ENCODE measurements around the gene CRY2.
"Not testable (repeated sequence)": the region's sequence is repeated elsewhere in the genome, so short reads cannot be mapped to it uniquely, and the experiment has no call there.

The CRY2 gene

GRCh38 chr11:45811571-45812290 lies 35.5 kb upstream of the CRY2 start:
- DNase-seq = no peak

- DNase-seq = no peak
Measured at GRCh38 chr11:45812581-45813548, 34.4 kb upstream of the CRY2 start.

- no peak for DNase-seq
Measured at GRCh38 chr11:45815747-45816146, 31.5 kb upstream of the CRY2 start.

GRCh38 chr11:45816614-45817013 lies 30.7 kb upstream of the CRY2 start:
- DNase-seq = no peak

GRCh38 chr11:45817191-45817590 lies 30.1 kb upstream of the CRY2 start:
- DNase-seq = no peak

DNA sequence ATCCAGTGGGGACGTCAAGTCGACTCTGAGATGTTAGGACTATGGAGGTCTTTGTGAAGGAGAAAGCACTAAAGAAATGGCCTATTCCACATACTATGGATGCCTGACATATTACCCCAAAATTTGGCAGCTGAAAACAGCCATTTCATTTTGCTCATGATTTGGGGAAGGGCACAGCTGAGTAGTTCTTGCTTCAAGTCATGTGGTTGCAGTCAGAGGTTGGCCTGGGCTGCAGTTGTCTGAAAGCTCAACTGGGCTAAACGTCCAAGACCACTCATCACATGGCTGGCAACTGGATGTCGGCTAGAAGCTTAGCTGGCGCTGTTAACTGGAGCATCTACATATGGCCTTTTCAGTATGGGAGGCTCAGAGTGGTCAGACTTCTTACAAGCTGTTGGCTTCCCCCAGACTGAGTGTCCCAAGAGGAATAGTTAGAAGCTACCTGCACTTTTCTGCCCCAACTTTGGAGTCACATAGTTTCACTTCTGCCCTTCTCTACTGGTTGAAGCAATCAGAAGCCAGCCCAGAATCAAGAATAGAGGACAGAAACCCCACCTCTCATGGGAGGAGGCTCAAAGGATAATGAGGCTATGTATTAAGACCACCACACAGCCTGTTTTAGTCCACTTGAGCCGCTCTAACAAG lies 28.2 kb upstream of the CRY2 start:
- no peak for DNase-seq

DNA sequence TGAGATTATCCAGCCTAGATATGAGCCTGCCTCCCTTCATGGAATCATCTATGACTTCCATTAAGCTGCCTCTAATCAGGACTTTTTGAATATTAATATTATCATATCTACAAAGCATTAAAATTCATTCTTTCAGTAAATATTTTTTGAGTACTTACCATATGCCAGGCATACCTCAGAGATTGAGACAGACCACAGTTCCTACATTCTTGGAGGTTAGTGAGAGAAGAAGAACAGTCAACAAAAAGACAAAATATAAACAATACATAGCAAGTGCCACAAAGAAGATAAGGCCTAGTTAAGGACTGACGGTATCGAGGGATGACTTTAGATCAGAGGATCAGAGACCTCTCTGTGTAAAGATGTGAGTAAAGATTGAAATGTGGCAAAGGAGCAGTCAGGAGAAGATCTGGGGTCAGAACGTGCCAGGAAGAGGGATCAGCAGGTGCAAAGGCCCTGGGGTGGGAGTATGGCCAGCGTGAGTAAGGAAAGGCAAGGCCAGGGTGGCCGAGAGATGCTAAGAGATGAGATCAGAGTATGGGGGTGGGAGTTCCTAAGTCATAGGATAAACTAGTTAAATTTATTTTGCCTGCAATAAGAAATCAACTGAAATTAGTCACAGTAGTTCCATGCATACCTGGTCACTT lies 26.9 kb upstream of the CRY2 start:
- no peak for DNase-seq

DNA sequence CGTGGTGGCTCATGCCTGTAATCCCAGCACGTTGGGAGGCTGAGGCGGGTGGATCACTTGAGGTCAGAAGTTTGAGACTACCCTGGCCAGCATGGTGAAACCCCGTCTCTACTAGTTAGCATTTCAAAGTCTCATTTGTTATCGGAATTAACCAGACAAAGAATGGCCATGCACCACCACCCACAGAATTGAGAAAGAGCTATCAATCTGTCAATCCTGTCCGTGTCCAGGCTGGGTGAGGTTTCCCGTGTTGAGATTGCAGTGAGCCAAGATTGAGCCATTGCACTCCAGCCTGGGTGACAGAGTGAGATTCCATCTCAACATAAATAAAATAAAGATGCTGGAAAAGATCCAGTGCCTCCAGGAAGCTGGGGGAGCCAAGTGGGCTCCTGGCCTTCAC lies 20.8 kb upstream of the CRY2 start:
- not testable (repeated sequence) for DNase-seq

DNA sequence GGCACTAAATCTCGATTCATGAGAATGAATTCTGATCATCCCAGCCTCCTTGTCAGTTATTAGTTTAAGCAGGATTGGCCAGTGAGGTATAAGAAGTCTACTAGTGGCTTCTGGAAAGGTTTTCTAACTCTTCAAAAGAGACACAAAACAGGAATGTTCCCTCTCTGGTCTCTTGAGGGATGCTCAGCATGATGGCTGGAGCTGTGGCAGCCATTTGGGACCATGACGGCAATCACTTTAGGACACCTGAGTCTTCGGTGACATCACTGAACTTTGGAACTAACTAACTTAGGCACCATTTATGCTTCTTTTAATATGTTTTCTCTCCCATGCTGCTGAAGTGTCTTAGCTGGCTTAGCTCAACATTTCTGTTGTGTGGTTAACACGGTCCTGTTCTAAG lies 20.2 kb upstream of the CRY2 start:
- no peak for DNase-seq

- no peak for DNase-seq
Measured at GRCh38 chr11:45828996-45829395, 18.3 kb upstream of the CRY2 start.

DNA sequence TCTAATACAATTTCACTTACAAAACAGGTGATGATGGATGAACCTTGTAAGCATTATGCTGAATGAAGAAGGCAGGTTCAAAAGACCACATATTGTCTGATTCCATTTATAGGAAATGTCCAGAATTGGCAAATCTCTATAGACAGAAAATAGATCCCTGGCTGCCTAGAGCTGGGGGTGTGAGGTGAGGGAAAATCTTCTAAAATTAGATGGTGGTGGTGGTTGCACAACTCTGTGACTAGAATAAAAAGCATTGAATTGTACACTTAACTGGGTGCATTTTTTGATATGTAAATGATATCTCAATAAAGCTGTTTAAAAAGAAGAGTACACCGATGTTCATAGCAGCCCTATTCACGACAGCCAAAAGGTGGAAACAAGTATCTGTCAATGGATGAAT lies 16.7 kb upstream of the CRY2 start:
- DNase-seq = no peak

- DNase-seq = no peak
Measured at GRCh38 chr11:45832811-45833441, 14.3 kb upstream of the CRY2 start.

- no peak for DNase-seq
Measured at GRCh38 chr11:45833761-45834160, 13.5 kb upstream of the CRY2 start.

DNA sequence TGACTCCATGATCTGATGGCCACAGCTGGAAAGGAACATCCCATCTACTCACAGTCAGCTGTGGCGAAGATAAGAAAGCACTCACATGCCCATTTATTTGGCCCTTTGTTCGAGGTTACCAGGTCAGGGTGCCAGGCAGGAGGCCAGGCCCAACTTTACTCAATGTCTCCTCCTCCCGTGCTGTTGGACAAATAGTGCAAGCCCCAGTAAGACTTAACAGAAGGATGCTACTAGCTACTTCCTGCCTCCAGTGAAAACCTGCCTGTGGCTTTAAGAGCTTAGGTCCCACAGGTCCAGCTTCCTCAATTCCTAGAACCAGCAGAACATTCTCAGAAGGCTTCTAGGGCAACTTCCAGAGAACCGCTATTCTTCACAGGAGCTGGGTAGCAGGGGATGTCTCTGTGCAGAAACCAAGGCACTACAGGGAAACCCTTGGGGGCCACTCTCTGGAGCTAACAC lies 12.9 kb upstream of the CRY2 start:
- DNase-seq = no peak

- DNase-seq = no peak
Measured at GRCh38 chr11:45839204-45839603, 8.1 kb upstream of the CRY2 start.

DNA sequence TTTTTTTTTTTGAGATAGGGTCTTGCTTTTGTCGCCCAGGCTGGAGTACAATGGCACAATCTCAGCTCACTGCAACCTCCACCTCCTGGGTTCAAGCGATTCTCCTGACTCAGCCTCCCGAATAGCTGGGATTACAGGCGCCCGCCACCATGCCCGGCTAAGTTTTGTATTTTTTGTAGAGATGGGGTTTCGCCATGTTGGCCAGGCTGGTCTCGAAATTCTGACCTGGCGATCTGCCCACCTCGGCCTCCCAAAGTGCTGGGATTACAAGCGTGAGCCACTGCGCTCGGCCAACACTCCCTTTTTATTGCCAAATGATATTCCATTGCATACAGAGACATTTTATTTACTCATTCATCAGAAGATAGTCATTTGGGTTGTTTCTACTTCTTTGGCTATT lies 7.0 kb upstream of the CRY2 start:
- not testable (repeated sequence) for DNase-seq

GRCh38 chr11:45843158-45843924 lies 3.9 kb upstream of the CRY2 start:
- peak; percentile 20 to 77 (median 58) for DNase-seq

DNA sequence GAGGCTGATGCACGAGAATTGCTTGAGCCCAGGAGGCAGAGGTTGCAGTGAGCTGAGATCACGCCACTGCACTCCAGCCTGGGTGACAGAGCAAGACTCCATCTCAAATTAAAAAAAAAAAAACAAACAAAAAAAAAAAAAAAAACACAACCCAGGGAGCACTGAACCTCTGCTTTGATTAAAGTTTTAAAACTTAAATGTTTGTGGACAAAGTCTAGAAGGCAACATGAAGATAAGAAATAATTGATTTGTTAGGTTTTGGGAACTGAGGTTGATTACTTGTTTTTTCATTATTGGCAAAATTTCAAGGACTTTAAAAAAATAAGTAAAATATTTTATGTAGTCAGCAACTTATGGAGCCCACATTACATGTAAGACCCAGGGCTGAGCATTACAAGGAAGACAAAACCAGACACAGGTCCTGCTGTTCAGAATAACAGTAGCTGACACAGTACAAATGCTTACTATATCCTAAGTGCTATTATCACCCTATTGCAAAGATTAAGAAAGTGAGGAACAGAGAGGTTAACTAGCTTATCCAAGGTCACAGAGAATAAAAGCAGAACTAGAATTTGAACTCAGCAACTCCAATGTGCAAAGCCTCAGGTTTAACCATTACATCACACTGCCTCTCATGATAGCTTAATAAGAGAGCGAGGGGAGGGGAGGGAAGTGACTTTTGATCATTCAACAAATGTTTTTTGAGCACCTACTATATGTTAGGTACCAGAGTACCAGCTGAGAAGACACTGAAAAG lies 2.3 kb upstream of the CRY2 start:
- DNase-seq = no peak

DNA sequence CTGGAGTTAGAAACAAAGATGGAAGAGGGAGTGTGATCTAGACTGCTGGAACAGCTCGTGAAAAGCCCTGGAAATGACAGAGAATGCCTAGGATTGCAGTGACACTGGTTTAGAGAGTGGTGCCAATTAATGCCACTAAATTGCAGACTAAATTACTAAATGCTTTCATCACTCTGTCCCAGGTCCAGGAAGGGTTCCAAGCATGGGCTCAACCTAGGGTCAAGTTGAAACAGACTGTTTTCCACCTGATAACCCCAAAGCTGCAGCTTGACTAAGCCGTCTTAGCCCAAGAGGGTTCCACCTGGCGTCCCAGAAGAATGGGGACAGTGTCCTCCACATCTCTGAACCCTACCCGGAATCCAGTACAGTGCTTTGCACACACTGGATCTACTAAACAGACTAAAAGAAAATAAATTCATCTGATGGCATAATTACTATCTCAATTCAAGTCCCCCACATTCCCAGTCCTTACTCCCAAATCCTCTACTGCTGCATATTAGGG lies 1.1 kb upstream of the CRY2 start:
- DNase-seq = no peak

DNA sequence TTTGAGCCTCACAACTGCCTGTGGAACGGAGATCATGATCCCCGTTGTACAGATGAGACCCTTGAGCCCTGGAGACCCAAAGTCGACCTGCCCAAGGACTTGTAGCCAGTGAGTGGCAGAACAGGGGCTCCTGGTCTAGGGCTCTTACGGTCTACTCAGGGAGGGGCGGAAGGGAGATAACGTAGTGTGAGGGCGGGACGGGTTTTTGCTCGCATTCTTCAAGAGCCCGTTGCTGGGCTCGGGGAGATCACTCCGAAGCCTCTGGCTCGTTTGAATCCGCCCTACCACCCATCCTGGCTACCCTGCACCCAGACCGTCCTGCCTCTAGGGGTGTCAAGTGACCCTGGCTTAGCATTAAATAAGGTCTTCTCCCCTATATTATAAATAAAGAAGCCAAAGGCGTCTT lies 639 bp downstream of the CRY2 start:
- DNase-seq = peak in 5 of 14 donors; percentile 37 to 59 (median 52)

Data from C1 segment of cervical spinal cord (tissue), 14 donors.